ENCODE data around the gene SPAG9. TPM values are rescaled to one million over a fixed set of nuclear protein-coding genes. Genes with fewer than 3 reads are reported as not detected.

SPAG9 gene
- total RNA-seq, 1 experiment from 2014 or later, result 54.3 TPM

DNA sequence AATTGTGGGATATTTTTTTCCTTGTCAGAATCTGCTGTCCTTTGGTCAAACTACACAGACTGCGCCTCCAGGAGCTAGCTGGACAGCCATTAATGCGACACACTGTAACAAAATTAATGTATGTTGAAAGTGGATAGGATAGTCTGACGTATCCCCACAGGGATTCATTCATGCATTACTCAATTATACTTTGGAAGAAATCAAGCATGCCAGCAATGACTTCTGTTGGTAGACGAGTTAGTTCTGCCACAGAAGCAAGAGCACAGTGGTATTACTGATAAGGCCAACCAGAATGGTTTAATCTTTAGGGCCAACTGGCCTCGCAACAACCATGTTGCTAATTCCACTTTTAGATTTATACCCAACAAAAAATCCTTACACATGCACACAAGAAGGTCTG, 148.1 kb downstream of the SPAG9 start:
- Mint-ChIP-seq H3K27ac (no peak overlapping the region), H3K27me3 (ENCODE audit: low read depth) (no peaks in the 10 kb centered on the region), H3K4me1 (no peaks in the 10 kb centered on the region), H3K36me3 (ENCODE audit: insufficient read depth in 1 of 3, low read depth in 3 of 3) (peaks cover 9 to 47% (median 40%) of the 10 kb centered on the region in 3 experiments; a peak in 5 of 7 replicates), H3K4me3 (no peak overlapping the region), H3K9me3 (no peaks in the 10 kb centered on the region)
- no peak overlapping the region for H3K56ac ChIP-seq (ENCODE audit: insufficient read length, low read depth, low read length)
- H2BK12ac ChIP-seq (ENCODE audit: insufficient read length, low read depth, low read length), result no peak overlapping the region
- H3K9me3 ChIP-seq (ENCODE audit: control insufficient read depth, low read depth, low read length), result no peaks in the 10 kb centered on the region
- no peaks in the 10 kb centered on the region for H3K23me2 ChIP-seq (ENCODE audit: insufficient read length, low read depth, low read length, poor library complexity, severe bottlenecking)
- no peak overlapping the region for H3K14ac ChIP-seq (ENCODE audit: insufficient read depth, low read length)
- H2BK15ac ChIP-seq (ENCODE audit: low read depth, low read length), result no peak overlapping the region
- no peak overlapping the region for H2BK120ac ChIP-seq (ENCODE audit: low read depth, low read length, poor library complexity, severe bottlenecking)
- H4K91ac ChIP-seq (ENCODE audit: insufficient read length, low read depth, low read length), result no peak overlapping the region
- no peaks in the 10 kb centered on the region for H3K27me3 ChIP-seq (ENCODE audit: insufficient read depth, low read length)
- no peaks in the 10 kb centered on the region for H4K20me1 ChIP-seq (ENCODE audit: control insufficient read depth, insufficient read depth, insufficient read length)
- H3T11ph ChIP-seq (ENCODE audit: low read length), result no peak overlapping the region
- H3K18ac ChIP-seq (ENCODE audit: insufficient read length, low read depth, low read length), result no peak overlapping the region
- H3K9ac ChIP-seq (ENCODE audit: extremely low read depth, insufficient read length, low read length), result no peak overlapping the region
- H3K79me1 ChIP-seq (ENCODE audit: insufficient read depth, low read depth, low read length, poor library complexity, severe bottlenecking), result no peaks in the 10 kb centered on the region
- TF ChIP-seq, protein P1, sequence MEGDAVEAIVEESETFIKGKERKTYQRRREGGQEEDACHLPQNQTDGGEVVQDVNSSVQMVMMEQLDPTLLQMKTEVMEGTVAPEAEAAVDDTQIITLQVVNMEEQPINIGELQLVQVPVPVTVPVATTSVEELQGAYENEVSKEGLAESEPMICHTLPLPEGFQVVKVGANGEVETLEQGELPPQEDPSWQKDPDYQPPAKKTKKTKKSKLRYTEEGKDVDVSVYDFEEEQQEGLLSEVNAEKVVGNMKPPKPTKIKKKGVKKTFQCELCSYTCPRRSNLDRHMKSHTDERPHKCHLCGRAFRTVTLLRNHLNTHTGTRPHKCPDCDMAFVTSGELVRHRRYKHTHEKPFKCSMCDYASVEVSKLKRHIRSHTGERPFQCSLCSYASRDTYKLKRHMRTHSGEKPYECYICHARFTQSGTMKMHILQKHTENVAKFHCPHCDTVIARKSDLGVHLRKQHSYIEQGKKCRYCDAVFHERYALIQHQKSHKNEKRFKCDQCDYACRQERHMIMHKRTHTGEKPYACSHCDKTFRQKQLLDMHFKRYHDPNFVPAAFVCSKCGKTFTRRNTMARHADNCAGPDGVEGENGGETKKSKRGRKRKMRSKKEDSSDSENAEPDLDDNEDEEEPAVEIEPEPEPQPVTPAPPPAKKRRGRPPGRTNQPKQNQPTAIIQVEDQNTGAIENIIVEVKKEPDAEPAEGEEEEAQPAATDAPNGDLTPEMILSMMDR (conservative IDR thresholded peaks at IDR 0.05), result no peak
- H2AFZ ChIP-seq (ENCODE audit: low read length), result no peak overlapping the region
- H3K4ac ChIP-seq (ENCODE audit: low read depth, low read length), result no peak overlapping the region
- H2BK20ac ChIP-seq (ENCODE audit: low read depth, low read length, poor library complexity, severe bottlenecking), result no peak overlapping the region
- no peak overlapping the region for H3K23ac ChIP-seq (ENCODE audit: insufficient read length, low read depth, low read length)
- no peaks in the 10 kb centered on the region for H3K79me2 ChIP-seq (ENCODE audit: insufficient read depth, low read length)
- H4K8ac ChIP-seq (replicated peaks; ENCODE audit: insufficient read length, low read depth, low read length), result no peak overlapping the region
- H3K27ac ChIP-seq (ENCODE audit: insufficient read length, low read depth, low read length), result no peak overlapping the region
- H3K4me2 ChIP-seq (ENCODE audit: insufficient read depth, insufficient read length, low read length), result no peak overlapping the region
- H2BK5ac ChIP-seq (ENCODE audit: insufficient read length, low read length), result no peak overlapping the region
- no peaks in the 10 kb centered on the region for H3K4me1 ChIP-seq (ENCODE audit: insufficient read depth, low read length)
- no peak for DNase-seq
- WGBS (ENCODE audit: extremely low coverage, insufficient read length, low lambda C conversion rate), result no CpG with 5 or more reads among the region's 5 CpGs
- no peak overlapping the region for H2AK5ac ChIP-seq (ENCODE audit: insufficient read length, low read length)
- H4K5ac ChIP-seq (ENCODE audit: insufficient read length, low read depth, low read length), result no peak overlapping the region

Measured in H9 (cell line).